A549 treated with AZD2906 at 1 μM for 4 hours (cell line): ENCODE results near the gene RGL4. TPM values are rescaled to one million over a fixed set of nuclear protein-coding genes. Genes with fewer than 3 reads are reported as not detected.

Experiments used
- total RNA-seq: library from RNA; stranded (reverse); fragments of 200-300 nt; extraction: Qiagen RNA extraction; gene quantifications from 5 replicates; pipeline ENCODE4 v1.2.3, GENCODE V29; 2022

RGL4 gene, protein sequence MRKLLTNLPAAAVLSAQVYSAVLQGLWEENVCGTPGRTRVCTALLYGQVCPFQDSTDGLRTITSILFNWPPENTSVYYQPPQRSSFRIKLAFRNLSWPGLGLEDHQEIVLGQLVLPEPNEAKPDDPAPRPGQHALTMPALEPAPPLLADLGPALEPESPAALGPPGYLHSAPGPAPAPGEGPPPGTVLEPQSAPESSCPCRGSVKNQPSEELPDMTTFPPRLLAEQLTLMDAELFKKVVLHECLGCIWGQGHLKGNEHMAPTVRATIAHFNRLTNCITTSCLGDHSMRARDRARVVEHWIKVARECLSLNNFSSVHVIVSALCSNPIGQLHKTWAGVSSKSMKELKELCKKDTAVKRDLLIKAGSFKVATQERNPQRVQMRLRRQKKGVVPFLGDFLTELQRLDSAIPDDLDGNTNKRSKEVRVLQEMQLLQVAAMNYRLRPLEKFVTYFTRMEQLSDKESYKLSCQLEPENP
- not detected in 5 replicates for total RNA-seq

DNA sequence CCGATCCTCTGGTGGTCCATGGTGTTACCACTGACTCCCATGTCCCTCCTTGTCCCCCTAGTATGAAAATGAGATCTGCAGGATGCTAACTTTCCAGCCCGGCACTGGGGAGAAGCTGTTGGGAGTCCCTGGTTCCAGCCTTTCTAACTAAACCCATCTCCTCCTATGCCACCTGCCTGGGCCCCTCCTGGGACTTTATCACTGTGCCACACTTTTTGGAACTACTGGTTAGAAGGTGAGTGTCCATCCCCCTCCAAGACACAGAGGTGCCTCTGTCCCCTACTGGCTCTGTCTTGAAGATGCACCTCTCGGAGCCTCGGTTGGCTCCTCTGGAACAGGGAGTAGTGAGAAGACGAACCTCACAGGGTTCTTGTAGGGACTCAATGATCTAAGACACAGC is at the start of gene RGL4:
RGL4 (plus strand) TSS at position 301 of the 400 bp plus-strand sequence. CDS start 1,018 bp downstream, outside the sequence.

Other genes with a start within 250 kb of the RGL4 start
- not detected in 5 replicates for gene IGLL1, start 110.7 kb upstream of the RGL4 start, total RNA-seq
- gene DRICH1, start 58.7 kb upstream of the RGL4 start, total RNA-seq = 0.11 to 0.37 TPM (median 0.26 TPM) in 3 of 5 replicates, not detected in the others
- 0.91 to 1.4 TPM (median 1.0 TPM) in 5 replicates for gene ZNF70, start 60.1 kb downstream of the RGL4 start, total RNA-seq
- gene VPREB3, start 63.4 kb downstream of the RGL4 start, total RNA-seq = 0.74 to 1.0 TPM (median 0.77 TPM) in 5 replicates
- not detected in 5 replicates for gene C22orf15, start 72.0 kb downstream of the RGL4 start, total RNA-seq
- 78.0 to 199 TPM (median 189 TPM) in 5 replicates for gene CHCHD10, start 77.0 kb downstream of the RGL4 start, total RNA-seq
- 0.13 to 0.29 TPM (median 0.18 TPM) in 5 replicates for gene MMP11, start 81.8 kb downstream of the RGL4 start, total RNA-seq
- gene SMARCB1, start 96.0 kb downstream of the RGL4 start, total RNA-seq = 50.3 to 55.9 TPM (median 53.2 TPM) in 5 replicates
- gene DERL3, start 148.0 kb downstream of the RGL4 start, total RNA-seq = 0.42 to 0.74 TPM (median 0.59 TPM) in 5 replicates
- 8.9 to 10.5 TPM (median 9.9 TPM) in 5 replicates for gene SLC2A11, start 166.9 kb downstream of the RGL4 start, total RNA-seq
- 487 to 986 TPM (median 932 TPM) in 5 replicates for gene MIF, start 203.4 kb downstream of the RGL4 start, total RNA-seq